Fibroblast of villous mesenchyme (primary cell): ENCODE data around the gene PKHD1. TPM values are rescaled to one million over a fixed set of nuclear protein-coding genes. Genes with fewer than 3 reads are reported as not detected.

Source experiments
- DNase-seq: peaks from one replicate; pipeline ENCODE4 v3.0.0-alpha.2; 2010; ENCODE audit warnings: low read depth
- H3K4me3 ChIP-seq: 2 replicates; pipeline ENCODE4 v1.5.1; 2011; ENCODE audit warnings: low read depth, mild to moderate bottlenecking, low read length
- CTCF ChIP-seq: IDR thresholded peaks from 2 replicates; pipeline ENCODE4 v1.5.1; 2012; ENCODE audit warnings: low read depth, mild to moderate bottlenecking, low read length; ENCODE audit not compliant: insufficient read depth
- total RNA-seq: library from RNA; depleted of rRNA; stranded (reverse); fragments of >200 nt; gene quantifications from 2 replicates; pipeline ENCODE4 v1.2.3, GENCODE V29; 2012

Gene PKHD1
- total RNA-seq, 1 donor = not detected

- no peak overlapping the region for H3K4me3 ChIP-seq
- DNase-seq = no peak
- no peak for TF ChIP-seq CTCF
Observed at GRCh38 chr6:51778666-51779065, 308.7 kb downstream of the PKHD1 start.

GRCh38 chr6:51777618-51778017, 309.8 kb downstream of the PKHD1 start:
- no peak overlapping the region for H3K4me3 ChIP-seq
- DNase-seq = no peak
- TF ChIP-seq CTCF = no peak

GRCh38 chr6:51775942-51776860, 311.2 kb downstream of the PKHD1 start:
- no peak overlapping the region for H3K4me3 ChIP-seq
- no peak for TF ChIP-seq CTCF

GRCh38 chr6:51768087-51768486, 319.3 kb downstream of the PKHD1 start:
- H3K4me3 ChIP-seq = no peak overlapping the region
- no peak for TF ChIP-seq CTCF
- no peak for DNase-seq

More at GRCh38 chr6:51775942-51776860, 311.2 kb downstream of the PKHD1 start:
- DNase-seq = no peak

- DNase-seq = no peak
- no peak overlapping the region for H3K4me3 ChIP-seq
- TF ChIP-seq CTCF = no peak
Observed at GRCh38 chr6:51765230-51765629, 322.2 kb downstream of the PKHD1 start.

- TF ChIP-seq CTCF = no peak
- no peak overlapping the region for H3K4me3 ChIP-seq
- no peak for DNase-seq
Observed at GRCh38 chr6:51753635-51754034, 333.8 kb downstream of the PKHD1 start.
